HG03457 (cell line): ENCODE measurements around the gene POLD2.

Experiments
- ATAC-seq: cut with Tn5 transposase; IDR thresholded peaks from one replicate; pipeline ENCODE4 v1.9.1; 2021; ENCODE audit warnings: moderate number of reproducible peaks; ENCODE audit not compliant: unreplicated experiment

The POLD2 gene

GRCh38 chr7:44065431-44066110 lies 57.8 kb downstream of the POLD2 start, which contains the start of gene PGAM2:
Gene PGAM2, minus strand, starts transcription at chr7:44065567. Its CDS starts 38 bp downstream, at chr7:44065529.
- ATAC-seq, result no peak

- ATAC-seq, result no peak
These were observed 58.4 kb downstream of the POLD2 start for GRCh38 chr7:44064791-44065430.
